GM21360 (cell line): ENCODE measurements around the gene KLHL8.
A peak's percentile ranks its signal among the peaks of the same experiment; 100 is the strongest.
"Not testable (repeated sequence)": the region's sequence is repeated elsewhere in the genome, so short reads cannot be mapped to it uniquely, and the experiment has no call there.

Experiments used
- ATAC-seq: cut with Tn5 transposase; IDR thresholded peaks from one replicate; pipeline ENCODE4 v1.9.1; 2021; ENCODE audit warnings: mild to moderate bottlenecking, moderate library complexity; ENCODE audit not compliant: unreplicated experiment

The KLHL8 gene

DNA sequence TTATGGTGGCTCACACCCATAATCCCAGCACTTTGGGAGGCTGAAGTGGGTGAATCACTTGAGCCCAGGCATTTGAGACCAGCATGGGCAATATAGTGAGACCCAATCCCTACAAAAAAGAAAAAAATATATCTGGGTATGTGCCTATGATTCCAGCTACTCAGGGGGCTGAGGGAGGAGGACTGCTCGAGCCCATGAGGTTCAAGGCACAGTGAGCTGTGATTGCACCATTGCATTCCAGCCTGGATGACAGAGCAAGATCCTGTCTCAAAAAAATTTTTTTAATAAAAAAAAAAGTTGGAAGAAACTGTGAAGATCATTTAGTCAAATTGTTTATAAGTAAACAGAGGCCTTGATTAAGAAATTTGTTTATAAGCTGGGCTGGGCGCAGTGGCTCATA lies 39.7 kb downstream of the KLHL8 start:
- ATAC-seq = no peak

DNA sequence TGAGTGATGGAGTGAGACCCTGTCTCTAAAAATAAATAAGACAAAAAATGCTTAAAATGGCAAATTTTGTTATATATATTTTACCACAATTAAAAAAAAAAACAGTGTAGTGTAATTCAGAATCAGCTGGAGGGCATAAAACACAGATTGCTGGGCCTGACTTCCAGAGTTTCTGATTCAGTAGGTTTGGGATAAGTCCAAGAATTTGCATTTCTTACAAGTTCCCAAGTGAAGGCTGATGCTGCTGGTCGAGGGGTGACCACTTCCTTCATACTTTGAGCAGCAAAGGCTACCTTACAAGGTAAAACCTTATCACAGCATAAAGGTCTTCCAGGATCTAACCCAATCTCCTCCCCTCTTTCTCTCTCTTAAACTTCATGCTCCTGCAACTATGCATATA lies 40.7 kb downstream of the KLHL8 start:
- ATAC-seq = no peak

DNA sequence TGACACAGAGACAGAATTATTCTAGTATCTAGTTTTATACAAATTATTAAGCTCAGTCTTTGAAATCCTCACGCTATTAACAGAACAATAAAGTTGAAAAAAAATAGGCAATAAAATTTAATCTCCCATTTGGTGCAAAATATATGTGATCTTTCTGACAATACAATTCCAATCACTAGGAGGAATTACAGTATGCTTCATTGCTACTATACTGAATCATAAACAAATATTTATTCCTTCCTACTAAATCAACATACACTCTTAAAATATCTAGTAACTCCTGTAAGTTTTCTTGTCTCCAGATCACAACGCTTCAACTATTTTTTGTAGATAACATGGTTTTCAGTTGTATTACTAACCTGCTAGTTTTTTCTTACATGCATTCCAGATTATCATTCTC lies 45.7 kb downstream of the KLHL8 start:
- no peak for ATAC-seq

DNA sequence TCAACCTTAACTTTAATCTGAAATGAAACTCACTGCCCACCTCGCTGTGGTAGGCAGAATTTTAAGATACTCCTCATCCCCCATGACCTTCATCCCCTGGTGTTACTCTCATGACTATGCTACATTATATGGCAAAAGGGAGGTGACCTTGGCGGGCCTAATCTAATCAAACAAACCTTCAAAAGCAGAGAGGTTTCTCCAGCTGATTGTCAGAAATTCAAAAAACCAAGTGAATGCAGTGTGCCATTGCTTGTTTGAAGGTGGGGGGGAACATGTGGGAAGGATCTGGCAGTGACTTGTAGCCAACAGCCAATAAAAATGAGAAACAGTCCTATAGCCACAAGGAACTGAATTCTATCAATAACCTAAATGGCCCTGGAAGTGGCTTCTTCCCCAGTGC lies 48.5 kb downstream of the KLHL8 start:
- no peak for ATAC-seq

DNA sequence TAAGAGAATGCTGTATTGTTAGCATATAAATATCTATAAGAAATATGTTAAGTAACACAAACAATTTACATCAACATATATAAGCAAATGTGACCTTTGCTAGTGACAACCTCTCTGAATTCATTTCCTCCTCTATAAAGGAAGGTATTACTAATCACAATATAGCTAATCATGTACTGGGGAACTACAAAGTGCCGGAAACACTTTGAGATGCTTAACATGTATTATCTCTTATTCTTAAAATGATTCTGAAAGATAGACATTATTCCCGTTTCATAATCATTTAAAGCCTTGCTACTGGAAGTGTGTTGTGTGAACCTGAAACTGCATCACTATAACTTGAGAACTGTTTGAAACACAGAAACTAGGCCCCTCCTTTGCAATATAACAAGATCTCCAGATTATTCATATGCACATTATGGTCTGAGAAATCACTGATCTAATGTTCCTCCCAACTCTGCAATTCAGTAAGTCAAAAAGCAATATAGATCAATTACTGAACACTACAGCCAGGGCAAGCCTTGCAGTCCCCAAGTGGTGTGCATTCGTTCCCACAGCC lies 54.0 kb downstream of the KLHL8 start:
- no peak for ATAC-seq

DNA sequence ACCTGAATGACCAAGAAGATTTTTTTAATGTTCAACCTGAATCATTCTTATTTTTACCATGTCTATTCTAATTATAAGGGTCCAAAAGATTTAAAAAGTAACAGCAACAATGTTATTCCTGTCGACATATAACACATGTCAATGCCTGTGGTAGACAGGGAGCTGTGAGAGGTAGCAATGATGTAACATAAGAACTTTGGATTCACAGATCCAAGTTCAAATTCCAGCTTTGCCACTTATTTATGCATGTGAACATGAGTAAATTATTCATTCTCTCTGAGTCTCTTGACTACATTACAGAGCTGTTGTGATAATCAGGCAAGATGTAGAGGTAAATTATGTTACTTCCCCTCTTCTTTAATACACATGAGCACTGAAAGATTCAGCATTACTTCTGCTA lies 54.5 kb downstream of the KLHL8 start:
- no peak for ATAC-seq

DNA sequence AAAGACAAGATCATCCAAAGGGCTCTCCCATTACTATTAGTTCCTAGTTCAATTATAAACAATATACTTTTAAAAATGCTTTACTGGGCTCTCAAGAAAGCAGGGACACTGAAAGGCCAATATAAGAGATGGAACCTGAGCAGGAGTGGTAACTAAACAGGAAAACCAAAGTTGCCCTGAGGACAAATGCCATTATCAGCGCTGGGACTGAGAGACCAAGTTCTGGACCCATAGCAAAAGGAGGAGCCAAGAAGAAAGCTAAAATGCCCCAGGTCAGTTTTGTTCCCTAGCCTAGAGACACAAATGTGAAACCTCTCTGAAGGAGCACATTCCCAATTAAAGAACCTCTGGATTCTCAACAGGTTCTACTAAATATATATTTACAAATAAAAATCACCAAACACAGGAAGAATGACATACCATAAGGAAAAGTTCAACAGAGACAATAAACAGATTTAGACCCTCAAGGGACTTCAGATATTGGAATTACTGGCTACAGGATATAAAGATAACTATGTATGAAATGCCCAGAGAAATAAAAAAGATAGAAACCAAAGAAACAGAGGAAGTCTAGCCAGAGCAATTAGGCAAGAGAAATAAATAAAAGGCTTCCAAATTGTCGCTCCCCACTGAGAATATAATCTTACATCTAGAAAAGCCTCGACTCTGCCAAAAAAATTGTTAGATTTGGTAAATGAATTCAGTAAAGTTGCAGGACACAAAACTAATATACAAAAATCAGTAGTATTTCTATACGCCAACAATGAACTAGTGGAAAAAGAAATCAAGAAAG lies 67.1 kb downstream of the KLHL8 start:
- ATAC-seq = no peak

DNA sequence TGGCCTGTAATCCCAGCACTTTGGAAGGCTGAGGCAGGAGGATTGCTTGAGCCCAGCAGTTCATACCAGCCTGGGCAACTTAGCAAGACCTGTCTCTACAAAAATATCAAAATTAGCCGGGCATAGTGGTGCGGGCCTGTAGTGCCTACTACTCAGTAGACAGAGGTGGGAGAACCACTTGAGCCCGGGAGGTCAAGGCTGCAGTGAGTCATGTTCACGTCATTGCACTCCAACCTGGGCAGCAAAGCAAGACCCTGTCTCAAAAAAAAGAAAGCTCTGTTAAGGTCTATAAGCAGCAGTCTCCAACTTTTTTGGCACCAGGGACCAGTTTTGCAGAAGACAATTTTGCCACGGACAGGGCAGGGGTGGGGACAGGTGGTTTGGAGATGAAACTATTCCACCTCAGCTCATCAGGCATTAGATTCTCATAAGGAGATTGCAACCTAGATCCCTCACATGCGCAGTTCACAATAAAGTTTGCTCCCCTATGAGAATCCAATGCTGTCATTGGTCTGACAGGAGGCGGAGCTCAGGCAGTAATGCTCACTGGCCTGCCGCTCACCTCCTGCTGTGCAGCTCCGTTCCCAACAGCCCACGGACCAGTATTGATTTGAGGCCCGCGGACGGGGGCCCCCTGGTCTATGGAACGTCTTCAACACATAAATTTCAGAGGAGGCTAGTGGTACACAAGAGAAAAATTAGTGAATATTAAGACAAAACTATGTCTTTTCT lies 67.9 kb downstream of the KLHL8 start:
- ATAC-seq = no peak

DNA sequence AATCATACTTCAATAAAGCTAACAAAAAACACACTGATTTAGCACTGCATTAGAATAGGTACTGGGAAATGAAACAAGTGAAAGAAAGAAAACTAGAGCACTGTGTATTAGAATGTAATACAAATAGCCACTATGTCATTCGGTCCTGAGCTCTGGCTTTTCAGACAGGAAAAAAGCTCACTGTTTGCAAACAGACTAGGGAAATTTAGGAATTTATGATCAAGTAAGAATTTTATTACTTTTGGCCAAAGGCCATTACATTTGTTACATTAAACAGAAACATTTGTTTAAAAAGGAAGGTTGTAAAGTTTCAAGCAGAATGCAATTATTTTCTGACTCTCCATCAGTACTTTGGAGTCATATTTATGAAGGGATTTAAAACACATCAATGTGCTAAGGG lies 68.7 kb downstream of the KLHL8 start:
- no peak for ATAC-seq

DNA sequence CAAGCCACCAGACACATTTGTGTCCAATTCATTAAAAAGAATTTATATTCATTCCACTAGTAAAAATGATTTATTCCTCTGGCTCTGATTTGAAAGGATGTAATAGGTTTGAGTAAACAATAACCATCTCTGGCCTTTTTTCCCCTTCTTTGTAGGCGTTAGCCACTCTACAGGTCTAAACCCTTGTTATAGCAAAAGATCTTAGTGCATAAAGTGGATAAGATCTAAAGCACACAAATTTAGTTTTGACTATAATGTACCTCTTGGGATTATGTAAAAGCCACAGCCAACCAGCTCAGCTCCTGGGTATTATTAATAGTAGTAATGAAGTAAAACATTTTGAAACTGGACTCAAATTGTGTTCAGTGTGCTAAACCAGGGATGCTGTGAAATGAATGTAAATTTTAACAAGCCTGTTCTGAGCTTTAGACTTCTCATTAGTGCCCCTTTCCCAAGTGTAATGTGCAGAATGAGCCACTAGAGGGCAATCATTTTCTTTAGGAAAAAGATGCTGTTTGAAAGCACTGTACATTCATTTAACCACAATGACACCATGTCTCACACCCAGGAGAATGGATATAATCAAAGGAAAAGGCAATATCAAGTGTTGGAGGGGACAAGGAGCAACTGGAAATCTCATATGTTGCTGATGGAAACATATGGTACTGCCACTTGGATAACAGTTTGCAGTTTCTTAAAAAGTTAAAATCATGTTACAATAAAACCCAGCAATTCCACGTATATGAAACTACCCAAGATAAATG lies 69.7 kb downstream of the KLHL8 start:
- peak; percentile 67 for ATAC-seq

DNA sequence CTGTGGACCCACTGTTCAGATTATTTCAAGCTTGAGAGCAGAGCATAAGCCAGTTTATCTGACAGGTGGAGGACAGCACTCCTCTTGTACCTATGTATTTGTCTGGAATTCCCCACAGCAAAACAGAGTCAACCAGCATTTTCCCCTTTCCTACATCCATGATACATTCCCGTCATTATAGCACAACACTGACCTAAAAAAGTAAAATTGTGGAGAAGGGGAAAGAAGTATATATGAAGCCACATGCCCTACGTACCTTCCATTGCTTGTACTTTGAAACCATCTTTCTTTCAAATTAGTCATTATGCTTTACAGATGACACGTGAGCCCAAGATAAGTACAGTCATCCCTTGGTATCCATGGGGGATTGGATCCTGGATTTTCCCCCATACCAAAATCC lies 73.3 kb downstream of the KLHL8 start:
- no peak for ATAC-seq

DNA sequence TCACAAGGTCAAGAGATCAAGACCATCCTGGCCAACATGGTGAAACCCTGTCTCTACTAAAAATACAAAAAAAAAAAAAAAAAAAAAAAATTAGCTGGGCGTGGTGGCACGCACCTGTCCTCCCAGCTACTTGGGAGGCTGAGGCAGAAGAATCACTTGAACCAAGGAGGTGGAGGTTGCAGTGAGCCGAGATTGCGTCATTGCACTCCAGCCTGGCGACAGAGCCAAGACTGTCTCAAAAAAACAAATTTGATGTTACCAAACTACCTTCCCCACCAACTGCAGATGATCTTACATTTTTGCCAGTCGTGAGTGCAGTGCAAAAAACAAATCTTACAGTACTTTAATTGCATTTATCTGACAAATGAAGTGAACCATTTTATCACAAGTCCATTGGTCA lies 74.5 kb downstream of the KLHL8 start:
- not testable (repeated sequence) for ATAC-seq

DNA sequence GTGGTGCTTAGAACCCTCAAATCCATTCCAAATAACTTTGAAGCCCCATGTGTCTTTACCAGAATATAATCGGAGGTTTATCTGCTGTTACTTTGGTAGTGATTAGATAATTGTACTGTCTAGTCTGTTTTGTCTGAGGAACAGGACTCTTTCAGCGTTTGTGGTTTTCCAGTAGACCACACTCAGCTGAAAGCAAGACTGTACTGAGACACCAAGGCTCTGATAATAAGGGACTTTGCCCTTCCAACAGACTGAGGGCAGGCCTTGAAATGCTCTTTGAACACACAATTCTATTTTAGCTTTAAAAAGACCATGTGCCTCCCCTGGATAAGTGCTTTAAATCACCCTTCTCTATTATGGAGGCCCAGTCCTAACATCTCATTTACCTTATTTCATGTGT lies 76.1 kb downstream of the KLHL8 start:
- no peak for ATAC-seq

DNA sequence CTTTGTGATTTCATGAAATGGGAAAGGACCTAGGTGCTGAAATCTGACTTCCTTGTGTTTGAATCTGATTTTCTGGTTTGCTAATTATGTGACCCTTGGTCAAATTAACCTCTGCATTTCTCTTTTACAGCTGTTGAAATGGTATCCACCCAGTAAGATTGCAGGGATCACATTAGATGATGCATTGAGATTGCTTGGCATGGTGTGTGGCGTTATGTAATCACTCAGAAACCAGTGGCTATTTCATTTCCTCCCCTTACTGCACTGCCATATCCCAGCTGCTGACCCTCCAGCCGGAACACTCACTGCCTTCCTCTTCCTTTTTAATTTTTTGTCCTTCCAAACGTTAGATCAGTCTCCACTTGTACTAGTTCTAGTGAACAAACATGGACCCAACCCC lies 79.0 kb downstream of the KLHL8 start:
- no peak for ATAC-seq

DNA sequence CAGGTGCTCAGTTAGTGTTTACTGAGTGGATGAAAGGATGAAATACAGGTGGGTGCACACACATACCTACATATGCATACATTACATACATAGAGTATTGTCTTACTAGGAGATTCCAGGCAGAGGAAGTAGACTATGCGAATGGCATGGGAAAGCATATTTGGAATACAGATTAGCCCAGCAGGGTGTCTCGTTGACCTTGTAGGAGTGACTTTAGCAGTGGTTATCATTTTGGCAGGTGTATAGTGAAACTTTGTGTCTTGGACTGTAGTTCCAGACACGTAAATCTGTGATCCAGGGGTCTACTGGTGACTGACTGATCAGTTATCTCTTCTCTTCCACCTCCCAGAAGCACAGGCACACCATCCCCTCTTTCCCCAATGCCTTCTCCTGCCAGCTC lies 86.3 kb downstream of the KLHL8 start:
- ATAC-seq = no peak

DNA sequence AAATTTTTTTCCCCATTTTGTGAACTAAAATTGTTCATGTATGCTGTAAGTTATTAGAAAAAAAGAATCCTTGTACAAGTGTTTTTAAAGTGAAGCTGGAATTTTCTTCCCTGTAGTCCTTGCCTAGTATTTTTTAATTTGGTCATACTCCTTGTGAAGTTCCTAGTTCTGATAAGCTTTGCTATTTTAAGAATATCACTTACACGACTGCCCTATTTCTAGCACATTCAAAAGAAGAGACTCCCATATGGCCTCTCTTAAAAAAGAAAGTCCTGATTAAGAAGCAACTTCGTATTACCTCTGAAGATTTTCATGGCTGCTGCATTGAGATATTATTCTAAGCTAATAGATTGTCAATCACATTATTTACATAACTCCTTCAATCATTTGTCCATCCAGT lies 87.2 kb downstream of the KLHL8 start:
- no peak for ATAC-seq

DNA sequence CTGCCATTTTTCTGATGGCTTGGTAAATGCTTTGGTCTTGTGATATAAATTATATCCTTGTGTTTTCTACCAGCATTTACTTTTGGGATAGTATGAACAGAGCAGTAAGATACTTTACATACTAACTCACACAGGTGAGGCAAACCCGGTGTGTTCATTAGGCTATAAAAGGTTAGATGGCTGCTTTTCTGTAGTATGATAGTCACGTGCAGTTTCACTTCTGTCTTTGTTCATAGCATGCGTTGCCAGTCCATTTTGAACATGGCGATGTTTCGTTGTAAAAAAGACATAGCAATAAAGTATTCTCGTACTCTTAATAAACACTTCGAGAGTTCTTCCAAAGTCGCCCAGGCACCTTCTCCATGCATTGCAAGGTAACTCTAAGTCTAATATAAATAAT lies 88.4 kb downstream of the KLHL8 start:
- no peak for ATAC-seq

DNA sequence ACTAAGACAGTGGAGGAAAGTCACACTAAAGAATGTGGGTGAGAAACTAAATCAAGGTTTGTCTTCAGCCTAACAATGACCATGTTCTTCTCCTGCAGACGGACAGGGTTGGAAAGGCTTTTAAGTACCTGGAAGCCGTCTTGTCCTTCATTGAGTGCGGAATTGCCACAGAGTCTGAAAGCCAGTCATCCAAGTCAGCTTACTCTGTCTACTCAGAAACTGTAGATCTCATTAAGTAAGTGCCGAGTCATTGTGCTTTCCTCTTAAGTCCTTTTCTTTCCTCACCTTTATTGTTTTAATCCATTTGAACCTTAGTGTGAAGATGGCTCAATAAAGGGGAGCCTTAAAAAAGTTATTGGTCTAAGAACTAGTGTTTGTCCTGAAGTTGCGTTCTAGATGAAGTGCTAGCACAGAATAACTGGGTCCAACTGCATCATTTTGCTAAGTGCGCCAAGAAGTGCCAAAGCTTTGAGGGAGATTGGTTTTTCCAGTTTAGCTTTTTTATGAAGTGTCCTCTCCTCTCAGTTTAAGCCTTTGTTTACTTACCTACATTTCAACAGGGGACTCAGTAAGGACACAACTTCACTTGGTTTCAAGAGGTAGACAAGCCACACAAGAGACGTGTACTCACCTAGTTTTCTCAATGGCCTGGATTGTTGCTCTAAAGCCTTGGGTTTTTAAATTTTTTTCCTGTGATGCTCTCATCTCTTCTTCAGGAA lies 89.3 kb downstream of the KLHL8 start:
- ATAC-seq = no peak

DNA sequence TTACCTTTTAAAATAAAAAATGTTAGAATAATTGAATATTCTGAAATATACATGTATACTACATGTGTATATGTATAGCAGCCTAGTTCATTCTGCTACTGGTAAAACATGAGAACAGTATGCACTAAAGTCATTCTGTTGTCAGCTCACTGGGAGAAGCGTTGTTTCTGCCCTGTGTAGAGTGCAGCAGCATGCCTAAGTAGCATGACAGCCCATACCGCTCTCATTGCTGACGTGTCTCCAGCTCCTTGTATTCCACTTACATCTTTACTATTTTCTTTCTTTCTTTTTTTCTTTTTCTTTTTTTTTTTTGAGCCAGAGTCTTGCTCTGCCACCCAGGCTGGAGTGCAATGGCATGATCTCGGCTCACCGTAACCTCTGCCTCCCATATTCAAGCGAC lies 90.7 kb downstream of the KLHL8 start:
- no peak for ATAC-seq

DNA sequence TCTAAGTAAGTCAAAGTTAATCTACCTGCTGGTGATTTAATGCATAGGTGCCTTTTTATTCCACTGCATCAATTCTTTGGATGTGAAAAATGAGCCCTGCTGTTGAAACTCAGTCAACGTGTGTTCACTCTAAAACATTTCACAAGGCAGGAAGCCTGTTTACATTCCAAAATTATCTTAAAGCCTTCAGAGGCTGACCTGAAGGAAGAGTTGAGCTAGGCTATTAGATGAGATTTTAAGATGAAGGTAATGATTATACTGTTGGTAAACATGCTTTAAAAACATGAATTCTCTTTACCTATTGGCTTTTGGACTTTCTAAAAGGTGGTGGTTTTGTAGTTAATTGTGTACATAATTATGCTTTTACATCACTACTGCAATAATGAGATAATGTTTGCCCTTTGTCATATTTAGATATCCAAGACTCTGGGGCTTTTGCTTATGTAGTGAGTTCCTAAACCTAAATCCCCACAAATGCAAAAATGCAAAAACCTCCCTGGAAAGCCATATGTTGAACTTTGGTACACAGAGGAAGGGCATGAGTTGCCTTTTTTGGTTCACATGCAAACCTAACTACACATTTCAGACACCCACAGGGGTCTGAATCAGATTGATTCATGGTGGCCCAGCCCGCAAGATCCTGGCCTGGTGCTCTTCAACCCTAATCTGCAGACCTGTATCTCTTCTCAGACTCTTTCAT lies 92.3 kb downstream of the KLHL8 start:
- ATAC-seq = no peak
